Sigmoid colon (tissue), 7 donors: ENCODE measurements around the gene PRR22. TPM values are rescaled to one million over a fixed set of nuclear protein-coding genes. Genes with fewer than 3 reads are reported as not detected.

Source experiments
- DNase-seq: peaks from one replicate; pipeline ENCODE4 v3.0.0-alpha.2; 2019
- H3K27ac ChIP-seq, 4 donors: fragments of 200-600 bp; sonication (generic); one replicate each; pipeline ENCODE4 v1.5.1; 2016 to 2019; ENCODE audit warnings: mild to moderate bottlenecking in 1 of 4
- H3K27me3 ChIP-seq, 3 donors: fragments of 200-600 bp; sonication (generic); one replicate each; pipeline ENCODE4 v1.5.1; 2019; ENCODE audit warnings: mild to moderate bottlenecking in 1 of 3
- H3K36me3 ChIP-seq, 4 donors: fragments of 200-600 bp; sonication (generic); one replicate each; pipeline ENCODE4 v1.5.1; 2016 to 2019
- H3K4me1 ChIP-seq, 4 donors: fragments of 200-600 bp; sonication (generic); one replicate each; pipeline ENCODE4 v1.5.1; 2017 to 2019
- H3K4me3 ChIP-seq, 4 donors: fragments of 200-600 bp; sonication (generic); one replicate each; pipeline ENCODE4 v1.5.1; 2017 to 2019; ENCODE audit warnings: mild to moderate bottlenecking in 2 of 4, moderate library complexity in 1 of 4
- H3K9me3 ChIP-seq, 4 donors: fragments of 200-600 bp in 3 of 4; sonication (generic) in 3 of 4; one replicate each; pipeline versions ENCODE4 v1.5.1 to v1.6.1; 2013 to 2019
- EP300 ChIP-seq, 4 donors: sonication (generic); formaldehyde crosslinking; IDR thresholded peaks; one replicate each; pipeline ENCODE4 v1.6.1; 2017; ENCODE audit warnings: antibody characterized with exemption in 4 of 4
- POLR2A ChIP-seq, 2 donors: fragments of 450-650 bp; IDR thresholded peaks; one replicate each; pipeline ENCODE4 v1.6.1; 2016; ENCODE audit warnings: antibody characterized with exemption in 2 of 2, mild to moderate bottlenecking in 2 of 2, moderate library complexity in 2 of 2
- POLR2AphosphoS5 ChIP-seq, 4 donors: sonication (generic); formaldehyde crosslinking; IDR thresholded peaks; one replicate each; pipeline ENCODE4 v1.6.1; 2017; ENCODE audit warnings: antibody characterized with exemption in 4 of 4
- WGBS, 2 donors: extraction: QIAGEN DNeasy Blood & Tissue Kit; methylation state at CpG; one replicate each; pipeline ENCODE4 v1.1.7; 2013; 5-methylcytosine and 5-hydroxymethylcytosine counted together
- intact Hi-C: fragments of 100-400 bp; cut with DNase I; formaldehyde crosslinking; loops from one replicate; pipeline ENCODE4 v1.15.1; 2023
- polyA plus RNA-seq, 3 donors: library from polyadenylated mRNA; stranded (reverse); fragments of 200-250 nt; gene quantifications; one replicate each; pipeline ENCODE4 v1.2.3, GENCODE V29; 2013
- total RNA-seq, 4 donors: library from RNA; depleted of rRNA; stranded (reverse); fragments of >200 nt; gene quantifications; one replicate each; pipeline ENCODE4 v1.1.0, GENCODE V29; 2016
- TF ChIP-seq, protein P1 (sequence below), 4 experiments: fragments of 450-650 bp in 3 of 4; fragments of 200-600 bp in 1 of 4; IDR thresholded peaks; one replicate each; pipeline ENCODE4 v1.5.1; 2016 to 2019; ENCODE audit warnings: antibody characterized with exemption in 4 of 4, mild to moderate bottlenecking in 3 of 4, moderate library complexity in 2 of 4
- donor health status: healthy with polysubstance abuse.
- donor health status: Bipolar disorder and iron deficiency.
- donor health status: healthy.

Gene PRR22
- total and polyA plus RNA-seq, 7 donors, result 0.60 to 9.2 (median 0.90) TPM; not detected in 3

DNA sequence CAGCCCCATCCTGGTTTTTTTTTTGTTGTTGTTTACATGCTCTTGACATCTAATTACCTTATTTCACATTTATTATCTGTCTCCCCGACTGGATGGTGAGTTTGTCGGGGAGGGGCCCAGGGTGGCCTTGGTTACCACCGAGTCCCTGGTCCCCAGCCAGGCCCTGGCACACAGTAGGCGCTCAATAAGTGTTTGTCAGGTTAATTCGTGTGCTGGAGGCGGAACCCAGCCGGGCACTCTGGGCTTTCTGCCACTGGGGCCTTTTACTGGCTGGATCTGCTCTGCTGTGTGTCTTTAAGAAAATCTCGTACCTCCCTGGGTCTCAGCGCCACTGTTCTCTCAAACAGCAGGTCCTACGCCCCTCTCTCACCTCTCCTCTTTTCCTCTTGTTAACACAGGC, 24.9 kb upstream of the PRR22 start:
- no peaks in the 10 kb centered on the region for H3K36me3 ChIP-seq
- H3K4me1 ChIP-seq, result peaks cover 0 to 14% (median 12%) of the 10 kb centered on the region in 4 donors
- no peaks in the 10 kb centered on the region for H3K9me3 ChIP-seq
- DNase-seq, result no peak
- TF ChIP-seq POLR2AphosphoS5 (IDR thresholded peaks at IDR 0.05) (no peak), EP300 (IDR thresholded peaks at IDR 0.05) (no peak), POLR2A (IDR thresholded peaks at IDR 0.05) (no peak)
- TF ChIP-seq, protein P1, sequence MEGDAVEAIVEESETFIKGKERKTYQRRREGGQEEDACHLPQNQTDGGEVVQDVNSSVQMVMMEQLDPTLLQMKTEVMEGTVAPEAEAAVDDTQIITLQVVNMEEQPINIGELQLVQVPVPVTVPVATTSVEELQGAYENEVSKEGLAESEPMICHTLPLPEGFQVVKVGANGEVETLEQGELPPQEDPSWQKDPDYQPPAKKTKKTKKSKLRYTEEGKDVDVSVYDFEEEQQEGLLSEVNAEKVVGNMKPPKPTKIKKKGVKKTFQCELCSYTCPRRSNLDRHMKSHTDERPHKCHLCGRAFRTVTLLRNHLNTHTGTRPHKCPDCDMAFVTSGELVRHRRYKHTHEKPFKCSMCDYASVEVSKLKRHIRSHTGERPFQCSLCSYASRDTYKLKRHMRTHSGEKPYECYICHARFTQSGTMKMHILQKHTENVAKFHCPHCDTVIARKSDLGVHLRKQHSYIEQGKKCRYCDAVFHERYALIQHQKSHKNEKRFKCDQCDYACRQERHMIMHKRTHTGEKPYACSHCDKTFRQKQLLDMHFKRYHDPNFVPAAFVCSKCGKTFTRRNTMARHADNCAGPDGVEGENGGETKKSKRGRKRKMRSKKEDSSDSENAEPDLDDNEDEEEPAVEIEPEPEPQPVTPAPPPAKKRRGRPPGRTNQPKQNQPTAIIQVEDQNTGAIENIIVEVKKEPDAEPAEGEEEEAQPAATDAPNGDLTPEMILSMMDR (IDR thresholded peaks at IDR 0.05), result no peak
- H3K27ac ChIP-seq, result no peak overlapping the region
- 74 to 84% methylated on average over 10 of the region's 10 CpGs for WGBS, 2 donors
- peaks cover 0 to 3% (median 1%) of the 10 kb centered on the region in 3 donors for H3K27me3 ChIP-seq
- no peak overlapping the region for H3K4me3 ChIP-seq
- intact Hi-C loops, result loop anchor here (10.0 kb wide), 1 partner anchor 315 kb away; no protein-coding TSS in a partner anchor

DNA sequence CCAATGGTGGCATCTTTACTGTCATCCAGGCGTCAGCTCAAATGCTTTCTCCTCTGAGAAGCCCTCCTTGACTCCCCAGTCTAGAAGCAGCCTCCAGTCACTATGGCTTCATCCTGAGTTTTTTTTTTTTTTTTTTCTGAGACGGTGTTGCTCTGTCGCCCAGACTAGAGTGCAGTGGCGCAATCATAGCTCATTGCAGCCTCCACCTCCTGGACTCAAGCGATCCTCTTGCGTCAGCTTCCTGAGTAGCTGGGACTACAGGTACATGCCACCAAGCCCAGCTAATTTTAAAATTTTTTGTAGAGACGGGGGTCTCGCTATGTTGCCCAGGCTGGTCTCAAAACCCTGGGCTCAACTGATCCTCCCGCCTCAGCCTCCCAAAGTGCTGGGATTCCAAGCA, 24.5 kb upstream of the PRR22 start:
- peaks cover 0 to 7% (median 6%) of the 10 kb centered on the region in 3 donors for H3K27me3 ChIP-seq
- H3K9me3 ChIP-seq, result no peaks in the 10 kb centered on the region
- no peaks in the 10 kb centered on the region for H3K36me3 ChIP-seq
- DNase-seq, result no peak
- TF ChIP-seq, protein P1 (IDR thresholded peaks at IDR 0.05), result no peak
- TF ChIP-seq POLR2A (IDR thresholded peaks at IDR 0.05) (no peak), EP300 (IDR thresholded peaks at IDR 0.05) (no peak), POLR2AphosphoS5 (IDR thresholded peaks at IDR 0.05) (no peak)
- peaks cover 0 to 19% (median 16%) of the 10 kb centered on the region in 4 donors for H3K4me1 ChIP-seq
- no peak overlapping the region for H3K27ac ChIP-seq
- intact Hi-C loops, result loop anchor here (10.0 kb wide), 1 partner anchor 316 kb away; no protein-coding TSS in a partner anchor
- WGBS, 2 donors, result 89 to 90% methylated on average over 9 of the region's 9 CpGs
- no peak overlapping the region for H3K4me3 ChIP-seq

DNA sequence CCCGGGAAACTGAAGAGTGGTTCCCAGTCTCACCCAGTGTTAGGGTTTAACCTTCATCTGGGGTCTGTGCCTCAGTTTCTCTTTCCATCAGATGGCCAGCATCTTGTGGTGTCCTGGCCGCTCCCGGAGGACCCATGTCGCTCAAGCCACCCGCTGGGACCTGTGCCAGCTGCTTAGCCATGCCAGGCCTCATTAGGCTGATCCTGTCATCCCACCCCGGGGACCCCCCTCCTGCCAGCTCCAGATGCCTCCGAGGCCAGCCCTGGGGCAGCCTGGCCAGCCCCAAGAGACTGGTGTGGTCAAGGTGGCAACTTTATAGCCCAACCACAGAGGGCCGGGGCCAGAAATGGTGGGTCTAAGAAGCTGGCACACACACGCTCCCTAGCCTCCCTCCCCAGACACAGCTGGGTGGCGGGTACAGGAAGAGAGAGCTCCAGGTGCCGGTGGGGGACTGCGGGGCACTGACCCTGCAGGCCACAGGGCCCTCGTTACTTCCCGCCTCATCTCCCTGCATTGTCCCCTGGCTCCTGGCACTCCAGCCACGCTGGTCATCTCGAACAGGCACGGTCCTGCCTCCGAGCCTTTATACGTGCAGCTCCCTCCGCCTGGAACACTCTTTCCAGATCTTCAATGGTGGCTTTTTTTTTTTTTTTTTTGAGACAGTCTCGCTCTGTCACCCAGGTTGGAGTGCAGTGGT, 23.7 kb upstream of the PRR22 start:
- WGBS, 2 donors, result 84 to 90% methylated on average over 21 of the region's 21 CpGs
- H3K4me3 ChIP-seq, result no peak overlapping the region
- intact Hi-C loops, result loop anchor here (10.0 kb wide), 1 partner anchor 317 kb away; no protein-coding TSS in a partner anchor

DNA sequence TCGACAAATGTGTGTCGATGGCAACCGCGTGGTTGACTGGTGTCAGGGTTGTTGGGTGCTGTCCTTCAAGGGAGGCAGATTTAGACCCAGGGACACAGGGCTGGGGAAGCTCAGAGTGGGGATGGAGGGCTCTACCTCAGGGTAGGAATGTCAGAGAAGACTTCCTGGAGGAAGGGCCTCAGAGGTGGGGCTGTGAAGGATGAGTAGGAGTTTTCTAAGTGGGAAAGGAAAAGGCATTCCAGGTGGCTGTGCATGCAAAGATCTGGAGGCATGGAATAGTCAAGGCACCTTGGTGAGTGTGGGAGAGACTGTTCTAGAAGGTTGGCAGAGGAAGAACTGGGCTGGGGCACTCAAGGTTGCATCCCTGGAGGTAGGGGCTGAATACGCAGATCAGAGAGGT, 22.4 kb upstream of the PRR22 start:
- peaks cover 0 to 30% (median 25%) of the 10 kb centered on the region in 4 donors for H3K4me1 ChIP-seq
- H3K27me3 ChIP-seq, result peaks cover 0 to 27% (median 12%) of the 10 kb centered on the region in 3 donors
- H3K36me3 ChIP-seq, result no peaks in the 10 kb centered on the region
- peak overlapping the region; percentile 84 to 91 (median 90) for H3K27ac ChIP-seq
- 94 to 97% methylated on average over 5 of the region's 5 CpGs for WGBS, 2 donors
- intact Hi-C loops, result loop anchor here (1.0 to 10.0 kb wide), 2 partner anchors 18 to 318 kb away; no protein-coding TSS in a partner anchor
- no peaks in the 10 kb centered on the region for H3K9me3 ChIP-seq
- no peak for DNase-seq
- TF ChIP-seq EP300 (IDR thresholded peaks at IDR 0.05) (no peak), POLR2AphosphoS5 (IDR thresholded peaks at IDR 0.05) (no peak), POLR2A (IDR thresholded peaks at IDR 0.05) (no peak)
- TF ChIP-seq, protein P1 (IDR thresholded peaks at IDR 0.05), result no peak
- no peak overlapping the region for H3K4me3 ChIP-seq

More for the DNA sequence above, 23.7 kb upstream of the PRR22 start:
- H3K27ac ChIP-seq, result no peak overlapping the region
- no peaks in the 10 kb centered on the region for H3K9me3 ChIP-seq
- no peaks in the 10 kb centered on the region for H3K36me3 ChIP-seq
- peaks cover 0 to 26% (median 22%) of the 10 kb centered on the region in 4 donors for H3K4me1 ChIP-seq
- TF ChIP-seq, protein P1 (IDR thresholded peaks at IDR 0.05), result no peak
- TF ChIP-seq POLR2AphosphoS5 (IDR thresholded peaks at IDR 0.05) (no peak), EP300 (IDR thresholded peaks at IDR 0.05) (no peak), POLR2A (IDR thresholded peaks at IDR 0.05) (no peak)
- no peak for DNase-seq
- H3K27me3 ChIP-seq, result peaks cover 0 to 15% (median 9%) of the 10 kb centered on the region in 3 donors
